Breast epithelium (tissue), 4 donors: ENCODE data around the gene INTS15. TPM values are rescaled to one million over a fixed set of nuclear protein-coding genes. Genes with fewer than 3 reads are reported as not detected.

Source experiments
- DNase-seq, 2 donors: peaks; one replicate each; pipeline ENCODE4 v3.0.0-alpha.2; 2019; ENCODE audit warnings: low spot score in 2 of 2
- H3K27ac ChIP-seq, 2 donors: fragments of 200-600 bp; sonication (generic) in 1 of 2; one replicate each; pipeline ENCODE4 v1.5.1; 2016 to 2019; ENCODE audit warnings: mild to moderate bottlenecking in 1 of 2
- H3K27me3 ChIP-seq, 2 donors: fragments of 200-600 bp; sonication (generic) in 1 of 2; one replicate each; pipeline versions ENCODE4 v1.5.1 to v1.6.0; 2017 to 2019; ENCODE audit warnings: control low read depth in 1 of 2, mild to moderate bottlenecking in 1 of 2
- H3K36me3 ChIP-seq: fragments of 200-600 bp; one replicate; pipeline ENCODE4 v1.5.1; 2019
- H3K4me1 ChIP-seq, 2 donors: fragments of 200-600 bp; sonication (generic); one replicate each; pipeline ENCODE4 v1.5.1; 2016 to 2019; ENCODE audit warnings: control low read depth in 1 of 2
- H3K4me3 ChIP-seq, 3 donors: fragments of 200-600 bp; sonication (generic); 1 replicate in 2 of 3; 2 replicates in 1 of 3; pipeline ENCODE4 v1.5.1; 2016 to 2019; ENCODE audit warnings: mild to moderate bottlenecking in 3 of 3, moderate library complexity in 2 of 3
- H3K9me3 ChIP-seq, 2 donors: fragments of 200-600 bp; sonication (generic) in 1 of 2; one replicate each; pipeline ENCODE4 v1.5.1; 2016 to 2019; ENCODE audit warnings: control low read depth in 1 of 2
- CTCF ChIP-seq, 3 donors: fragments of 450-650 bp; IDR thresholded peaks; one replicate each; pipeline ENCODE4 v1.5.1; 2016 to 2017; ENCODE audit warnings: antibody characterized with exemption in 3 of 3, mild to moderate bottlenecking in 3 of 3, moderate library complexity in 3 of 3
- POLR2A ChIP-seq: fragments of 450-650 bp; IDR thresholded peaks from one replicate; pipeline ENCODE4 v1.6.1; 2016; ENCODE audit warnings: antibody characterized with exemption, mild to moderate bottlenecking, moderate library complexity
- POLR2AphosphoS5 ChIP-seq, 3 donors: sonication (generic); formaldehyde crosslinking; IDR thresholded peaks; one replicate each; pipeline ENCODE4 v1.6.1; 2017; ENCODE audit warnings: antibody characterized with exemption in 3 of 3
- intact Hi-C: fragments of 100-400 bp; cut with DNase I; formaldehyde crosslinking; loops from one replicate; pipeline ENCODE4 v1.15.1; 2023; ENCODE audit warnings: low total_unique reads
- total RNA-seq, 3 donors: library from RNA; depleted of rRNA; stranded (reverse); fragments of >200 nt; gene quantifications; one replicate each; pipeline ENCODE4 v1.1.0, GENCODE V29; 2016

Gene INTS15
- total RNA-seq, 3 donors from 2014 or later: 22.9 to 36.4 (median 28.2) TPM

GRCh38 chr7:6636741-6637543, 47.1 kb downstream of the INTS15 start, which contains the start of gene ZNF316:
TSS of gene ZNF316 (plus strand) at chr7:6637318. CDS start at chr7:6642410, 5,092 bp downstream.
- intact Hi-C loops: no loop called here
- TF ChIP-seq CTCF (IDR thresholded peaks at IDR 0.05) (no peak), POLR2AphosphoS5 (IDR thresholded peaks at IDR 0.05) (peak; percentile 25 to 42 (median 26))
- Histone ChIP-seq H3K4me3 (peak within 1 kb of the TSS; percentile 92 to 100 (median 94)), H3K9me3 (no peaks in the 10 kb centered on the region), H3K36me3 (no peaks in the 10 kb centered on the region), H3K27ac (peak within 1 kb of the TSS; percentile 90 to 98), H3K4me1 (peaks cover 6 to 8% of the 10 kb centered on the region in 2 donors), H3K27me3 (no peaks in the 10 kb centered on the region)
- DNase-seq: peak in 1 of 2 donors; percentile 64

- Histone ChIP-seq H3K4me3 (peak overlapping the region; percentile 92 to 100 (median 94)), H3K9me3 (no peaks in the 10 kb centered on the region), H3K4me1 (peaks cover 6 to 8% of the 10 kb centered on the region in 2 donors), H3K27ac (peak overlapping the region; percentile 66 to 98), H3K36me3 (no peaks in the 10 kb centered on the region), H3K27me3 (no peaks in the 10 kb centered on the region)
- intact Hi-C loops: no loop called here
- TF ChIP-seq POLR2AphosphoS5 (IDR thresholded peaks at IDR 0.05) (no peak), POLR2A (no peak), CTCF (IDR thresholded peaks at IDR 0.05) (no peak)
- DNase-seq: no peak
These were observed 47.9 kb downstream of the INTS15 start for GRCh38 chr7:6637544-6638229.

- H3K9me3 ChIP-seq: no peaks in the 10 kb centered on the region
- TF ChIP-seq POLR2AphosphoS5 (IDR thresholded peaks at IDR 0.05): no peak
- TF ChIP-seq POLR2A: no peak
- TF ChIP-seq CTCF (IDR thresholded peaks at IDR 0.05): no peak
- peak overlapping the region in 1 of 2 donors; percentile 98 for H3K27ac ChIP-seq
- peaks cover 6 to 8% of the 10 kb centered on the region in 2 donors for H3K4me1 ChIP-seq
- H3K4me3 ChIP-seq: peak overlapping the region in 1 of 3 donors; percentile 100
- no peaks in the 10 kb centered on the region for H3K27me3 ChIP-seq
- no peak for DNase-seq
- intact Hi-C loops: no loop called here
- H3K36me3 ChIP-seq: no peaks in the 10 kb centered on the region
These were observed 49.2 kb downstream of the INTS15 start for GRCh38 chr7:6639032-6639431.

GRCh38 chr7:6639627-6640026, 49.8 kb downstream of the INTS15 start:
- Histone ChIP-seq H3K36me3 (no peaks in the 10 kb centered on the region), H3K9me3 (no peaks in the 10 kb centered on the region), H3K27me3 (no peaks in the 10 kb centered on the region), H3K27ac (peak overlapping the region in 1 of 2 donors; percentile 43), H3K4me1 (peaks cover 6 to 8% of the 10 kb centered on the region in 2 donors), H3K4me3 (peak overlapping the region in 1 of 3 donors; percentile 19)
- intact Hi-C loops: no loop called here
- TF ChIP-seq CTCF (IDR thresholded peaks at IDR 0.05) (no peak), POLR2AphosphoS5 (IDR thresholded peaks at IDR 0.05) (no peak), POLR2A (no peak)
- no peak for DNase-seq
